ENCODE data around the gene GFOD1.
"Not testable (repeated sequence)": the region's sequence is repeated elsewhere in the genome, so short reads cannot be mapped to it uniquely, and the experiment has no call there.

GFOD1 gene

DNA sequence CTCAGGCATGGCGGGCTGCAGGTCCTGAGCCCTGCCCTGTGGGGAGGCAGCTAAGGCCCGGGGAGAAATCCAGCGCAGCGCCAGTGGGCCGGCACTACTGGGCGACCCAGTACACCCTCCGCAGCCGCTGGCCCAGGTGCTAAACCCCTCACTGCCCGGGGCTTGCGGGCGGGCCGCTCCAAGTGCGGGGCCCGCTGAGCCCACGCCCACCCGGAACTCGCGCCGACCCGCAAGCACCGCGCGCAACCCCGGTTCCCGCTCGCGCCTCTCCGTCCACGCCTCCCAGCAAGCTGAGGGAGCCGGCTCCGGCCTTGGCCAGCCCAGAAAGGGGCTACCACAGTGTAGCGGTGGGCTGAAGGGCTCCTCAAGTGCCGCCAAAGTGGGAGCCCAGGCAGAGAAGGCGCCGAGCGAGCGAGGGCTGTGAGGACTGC lies 23.8 kb upstream of the GFOD1 start:
- DNase-seq = not testable (repeated sequence)

DNA sequence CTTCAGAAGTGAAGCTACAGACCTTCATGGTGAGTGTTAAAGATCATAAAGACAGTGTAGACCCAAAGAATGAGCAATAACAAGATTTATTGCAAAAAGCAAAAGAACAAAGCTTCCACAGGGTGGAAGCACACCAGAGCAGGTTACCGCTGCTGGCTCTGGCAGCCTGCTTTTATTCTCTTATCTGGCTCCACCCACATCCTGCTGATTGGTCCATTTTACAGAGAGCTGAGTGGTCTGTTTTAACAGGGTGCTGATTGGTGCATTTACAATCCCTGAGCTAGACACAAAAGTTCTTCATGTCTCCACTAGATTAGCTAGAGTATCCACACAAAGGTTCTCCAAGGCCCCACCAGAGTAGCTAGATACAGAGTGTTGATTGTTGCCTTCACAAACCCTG lies 23.0 kb upstream of the GFOD1 start:
- not testable (repeated sequence) for DNase-seq

DNA sequence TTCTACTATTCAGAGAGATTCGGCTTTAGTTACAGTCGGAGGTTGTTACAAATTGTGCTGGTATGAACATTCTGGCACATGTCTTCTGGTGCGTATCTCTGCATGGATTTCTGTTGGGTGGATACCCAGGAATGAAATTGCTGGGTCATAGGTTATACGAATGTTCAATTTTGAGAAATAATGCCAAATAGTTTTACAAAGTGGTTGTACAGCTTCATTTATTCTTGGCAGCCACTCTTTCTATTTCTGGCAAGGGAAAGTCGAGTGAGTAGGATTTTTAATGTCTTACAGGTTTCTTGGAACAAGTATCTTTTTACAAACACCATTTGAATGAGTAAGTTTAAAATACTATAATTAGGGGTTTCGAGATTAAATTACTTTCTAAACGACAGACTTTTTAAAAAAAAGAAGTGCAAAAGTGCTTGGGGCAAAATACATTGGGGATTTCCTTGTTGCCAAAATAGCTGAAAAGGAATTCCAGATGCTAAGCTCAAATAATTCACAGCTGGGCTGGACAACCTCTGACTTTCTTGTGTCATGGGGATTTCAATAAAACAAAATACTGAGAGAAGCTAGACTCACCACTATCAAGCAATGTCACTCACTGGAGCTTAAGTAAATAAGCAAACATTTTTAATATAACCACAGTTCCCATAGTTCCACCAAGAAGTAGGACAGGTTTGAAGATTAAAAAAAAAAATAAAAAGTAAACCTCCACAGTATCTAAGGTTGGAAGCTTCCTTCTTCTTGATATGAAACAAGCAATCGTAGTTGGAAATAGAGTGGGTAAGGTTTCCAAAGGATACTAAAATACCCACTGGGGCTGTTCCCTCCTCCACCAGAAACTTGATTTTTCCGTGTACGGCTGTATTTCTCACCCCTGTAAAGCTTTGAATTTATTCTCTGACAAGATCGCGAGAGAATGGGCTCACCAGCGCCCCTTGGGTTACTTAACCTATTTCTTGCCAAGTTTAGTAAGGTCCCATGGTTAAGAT lies 21.6 kb upstream of the GFOD1 start:
- no peak for DNase-seq

DNA sequence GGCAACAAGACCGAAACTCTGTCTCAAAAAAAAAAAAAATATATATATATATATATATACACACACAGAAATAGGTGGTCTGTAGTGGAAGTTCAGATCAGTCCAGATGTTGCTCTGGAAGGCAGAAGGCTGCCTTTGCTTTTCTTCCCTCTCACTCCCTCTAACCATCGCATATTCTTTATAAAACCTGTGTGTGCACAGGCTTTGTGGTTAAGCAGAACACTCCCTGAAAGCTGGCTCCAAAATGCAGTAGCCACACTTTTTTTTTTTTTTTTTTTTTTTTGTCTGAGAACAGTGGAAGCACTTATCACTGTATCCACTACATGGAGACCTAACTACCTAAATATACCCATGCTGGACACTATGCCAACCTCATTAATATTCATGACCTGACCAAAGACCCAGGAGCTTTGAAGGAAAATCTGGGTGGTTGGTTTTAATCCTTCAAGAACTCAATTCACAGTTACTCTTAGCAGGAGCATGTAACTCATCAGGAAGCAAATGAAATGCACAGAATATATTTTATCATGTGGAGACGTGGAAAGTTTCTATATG lies 20.0 kb upstream of the GFOD1 start:
- DNase-seq = no peak

DNA sequence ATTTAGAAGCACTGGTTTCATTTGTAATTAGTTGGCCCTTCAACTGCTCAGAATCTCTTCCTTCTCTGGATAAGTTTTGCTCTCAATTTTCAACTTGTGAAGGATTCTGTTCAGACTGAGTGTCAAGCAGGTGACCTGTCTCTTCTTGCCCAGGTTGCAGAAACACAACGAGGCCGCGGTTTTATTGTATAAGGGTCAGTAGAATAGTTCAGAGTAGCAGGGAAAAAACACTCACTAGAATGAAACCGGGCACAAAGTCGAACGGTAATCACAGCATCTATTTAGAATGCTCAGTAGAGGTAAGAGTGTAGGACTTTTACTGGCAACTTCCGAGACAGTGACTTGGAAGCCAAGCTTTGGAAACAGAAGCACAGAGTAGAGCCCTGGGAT lies 17.9 kb upstream of the GFOD1 start:
- no peak for DNase-seq

DNA sequence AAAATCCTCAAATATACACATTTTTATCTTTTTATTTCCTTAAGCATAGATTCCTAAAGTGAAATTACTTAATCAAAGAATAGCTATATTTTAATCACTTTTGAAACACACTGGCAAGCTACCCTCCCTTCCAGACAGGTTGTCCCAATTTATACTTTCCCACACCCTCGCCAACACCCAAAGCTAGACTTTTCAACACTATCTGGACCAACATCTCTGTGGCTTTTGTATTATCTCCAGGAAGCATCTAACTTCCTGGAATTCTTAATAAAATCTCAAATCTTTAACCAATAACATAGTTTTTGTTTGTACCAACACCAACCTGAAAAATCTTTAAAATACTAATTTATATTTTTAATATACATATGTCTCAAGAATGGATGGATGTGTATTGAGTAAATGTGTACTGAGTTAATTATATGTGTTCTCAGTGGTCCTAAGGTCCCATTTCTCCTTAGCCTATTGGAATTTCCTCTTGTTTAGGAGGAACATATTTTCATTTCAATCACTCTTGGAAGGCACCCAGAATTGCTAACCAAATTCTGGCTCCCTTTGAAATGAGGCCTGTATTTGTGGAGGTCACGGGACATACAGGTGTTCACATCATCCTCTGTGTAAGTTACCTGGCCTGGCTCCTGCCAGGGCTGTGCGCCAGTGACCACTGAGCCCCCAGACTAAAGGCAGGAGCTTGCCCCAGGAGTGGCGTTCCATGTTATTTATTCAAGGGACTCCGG lies 17.4 kb upstream of the GFOD1 start:
- no peak for DNase-seq

DNA sequence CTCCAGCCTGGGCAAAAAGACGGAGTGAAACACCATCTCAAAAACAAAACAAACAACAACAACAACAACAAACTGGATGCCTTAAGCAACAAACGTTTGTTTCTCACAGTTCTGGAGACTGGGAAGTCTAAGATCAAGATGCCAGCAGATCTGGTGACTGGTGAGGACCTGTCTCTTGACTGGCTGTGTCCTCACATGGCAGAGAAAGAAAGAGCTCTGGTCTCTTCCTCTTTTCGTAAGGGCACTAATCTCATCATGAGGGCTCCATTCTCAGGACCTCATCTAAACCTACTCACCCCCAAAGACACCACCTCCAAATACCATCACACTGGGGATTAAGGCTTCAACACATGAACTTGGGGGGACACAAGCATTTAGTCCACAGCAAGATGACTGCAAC lies 13.5 kb upstream of the GFOD1 start:
- DNase-seq = no peak

DNA sequence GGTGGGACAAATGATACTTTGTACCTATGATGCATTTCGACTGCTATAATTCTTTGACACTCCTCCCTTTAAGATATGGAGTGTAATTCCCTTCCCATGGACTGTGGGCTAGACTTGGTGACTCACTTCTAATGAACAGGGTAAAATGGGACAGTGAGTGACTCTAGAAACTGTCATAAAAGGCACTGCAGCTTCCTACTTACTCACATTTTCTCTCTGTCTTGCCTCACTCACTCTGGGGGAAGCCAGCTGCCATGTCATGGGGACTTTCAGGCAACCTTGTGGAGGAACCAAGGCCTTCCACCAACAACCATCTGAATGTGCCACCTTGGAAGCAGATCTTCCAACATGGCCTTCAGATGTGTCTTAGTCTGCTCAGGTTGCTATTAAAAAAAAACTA lies 12.9 kb upstream of the GFOD1 start:
- DNase-seq = no peak

DNA sequence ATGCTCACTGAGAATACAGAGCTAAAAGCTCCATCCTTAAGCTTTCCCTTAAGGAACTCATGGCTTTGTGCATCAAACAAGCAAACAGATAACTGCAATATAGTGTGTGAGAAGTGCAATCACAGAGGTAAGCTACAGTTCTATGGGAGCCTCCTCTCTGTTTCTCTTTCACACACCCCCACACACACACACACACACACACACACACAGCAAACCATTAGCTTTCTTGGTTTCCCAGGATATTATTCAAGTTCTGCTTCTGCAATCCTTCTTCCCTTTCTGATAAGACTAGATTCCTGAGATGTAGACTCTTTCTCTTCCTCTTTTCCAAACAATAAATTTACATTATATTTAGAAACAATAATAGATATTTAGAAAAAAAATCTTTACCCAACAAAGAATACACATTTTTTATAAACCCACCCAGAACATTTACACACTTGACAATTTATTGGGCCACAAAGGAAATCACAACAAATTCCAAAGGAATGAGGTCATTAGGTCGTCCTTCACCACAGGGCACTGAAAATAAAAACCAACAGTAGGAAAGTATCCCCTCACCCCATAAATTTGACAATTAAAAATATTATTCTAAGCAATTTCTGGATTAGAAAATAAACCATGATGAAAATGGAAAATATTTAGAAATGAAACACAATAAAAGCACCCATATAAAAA lies 9.3 kb upstream of the GFOD1 start:
- DNase-seq = no peak

DNA sequence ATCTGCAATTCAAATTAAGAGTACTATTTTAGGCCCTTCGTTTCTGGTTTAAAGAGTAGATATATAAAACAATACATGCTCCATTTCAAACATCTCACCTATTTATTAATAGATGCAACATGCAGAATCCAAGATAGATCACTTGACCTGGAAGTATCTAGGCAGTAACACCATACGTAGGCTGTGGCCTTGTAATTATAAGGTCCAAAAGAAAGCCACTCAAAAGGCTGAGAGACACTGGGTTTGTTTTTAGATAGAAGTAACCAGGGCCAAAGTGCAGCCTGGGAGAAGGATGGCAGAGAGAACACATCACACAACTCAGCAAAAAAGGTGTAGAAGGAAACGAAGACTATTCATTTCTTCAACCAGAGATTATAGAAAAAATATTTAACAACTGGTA lies 8.4 kb upstream of the GFOD1 start:
- no peak for DNase-seq

DNA sequence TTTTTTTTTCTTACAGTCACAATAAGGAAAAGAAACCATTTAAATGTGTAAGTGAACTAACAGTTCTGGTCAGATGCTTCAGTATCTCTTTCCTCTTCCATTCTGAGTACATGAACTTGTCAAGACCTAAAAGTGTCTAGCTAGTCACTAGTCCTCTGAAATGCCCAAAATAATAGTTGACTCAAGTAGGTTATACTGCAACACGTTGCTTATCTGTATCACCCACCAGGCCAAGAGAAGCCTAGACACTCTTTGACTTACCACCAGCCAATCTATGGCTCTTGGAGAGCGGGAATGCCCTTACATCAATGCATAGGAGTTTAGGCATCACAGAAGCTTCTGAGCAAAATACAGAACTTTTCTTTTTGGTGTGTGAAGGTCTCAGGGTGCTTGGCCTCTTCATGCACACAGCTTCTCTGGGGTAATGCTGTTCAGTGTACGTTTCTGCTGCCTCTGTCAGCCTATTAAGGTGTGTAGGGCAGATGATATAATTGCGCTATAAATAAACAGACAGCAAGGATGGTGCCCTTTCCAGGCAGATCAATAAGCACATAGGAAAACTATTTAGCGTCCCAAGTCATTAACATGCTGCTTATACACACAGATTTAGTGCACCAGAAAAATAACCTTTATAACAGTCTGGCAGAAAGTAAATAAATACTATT lies 7.8 kb upstream of the GFOD1 start:
- no peak for DNase-seq

DNA sequence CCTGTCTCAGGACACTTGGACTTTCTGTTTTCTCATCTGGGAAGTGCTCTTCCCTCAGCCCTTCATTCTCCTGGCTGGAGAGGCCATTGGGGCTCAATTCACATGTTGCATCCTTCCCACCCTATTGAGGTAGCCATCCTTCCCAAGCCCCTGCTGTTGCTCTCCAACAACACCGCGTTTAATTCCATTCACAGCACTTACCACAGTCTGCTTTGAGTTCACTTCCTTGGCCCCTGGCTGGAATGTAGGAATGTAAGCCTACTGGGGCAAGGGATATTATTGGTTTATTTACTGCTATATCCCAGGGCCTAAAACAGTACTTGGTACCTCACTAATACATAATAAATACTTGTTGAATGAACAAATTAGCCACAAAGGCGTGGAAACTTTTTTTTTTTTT lies 6.7 kb upstream of the GFOD1 start:
- DNase-seq = no peak

DNA sequence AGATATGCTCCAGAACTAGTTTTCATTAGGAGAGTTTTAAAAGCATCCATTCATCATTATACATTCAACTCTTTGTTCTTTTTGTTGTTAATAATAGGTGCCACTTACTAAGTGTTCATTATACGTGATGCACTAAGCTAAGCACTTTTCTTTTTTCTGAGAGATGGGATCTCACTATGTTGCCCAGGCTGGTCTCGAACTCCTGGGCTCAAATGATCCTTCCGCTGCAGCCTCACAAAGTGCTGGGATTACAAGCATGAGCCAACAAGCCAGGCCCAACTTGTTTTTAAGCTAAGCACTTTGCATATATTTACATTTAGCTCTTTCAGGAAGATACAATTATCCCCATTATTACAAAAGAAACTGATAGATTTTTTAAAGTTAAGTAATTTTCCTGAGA lies 5.7 kb upstream of the GFOD1 start:
- DNase-seq = no peak

DNA sequence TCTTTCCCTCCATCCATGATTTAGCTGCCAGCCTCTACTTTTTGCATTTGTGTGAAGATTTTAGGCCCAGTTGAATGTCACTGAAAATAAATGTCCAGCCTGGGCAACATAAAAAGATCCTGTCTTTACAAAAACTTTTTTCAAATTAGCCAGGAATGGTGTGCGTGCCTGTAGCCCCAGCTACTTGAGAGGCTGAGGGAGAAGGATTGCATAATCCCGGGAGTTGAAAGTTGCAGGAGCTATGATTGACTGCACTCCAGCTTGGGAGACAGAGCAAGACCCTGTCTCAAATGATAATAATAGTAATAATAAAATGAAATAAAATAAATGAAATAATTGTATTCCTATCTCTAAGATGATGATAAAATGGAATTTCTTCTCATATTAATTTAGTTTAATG lies 5.0 kb upstream of the GFOD1 start:
- no peak for DNase-seq

DNA sequence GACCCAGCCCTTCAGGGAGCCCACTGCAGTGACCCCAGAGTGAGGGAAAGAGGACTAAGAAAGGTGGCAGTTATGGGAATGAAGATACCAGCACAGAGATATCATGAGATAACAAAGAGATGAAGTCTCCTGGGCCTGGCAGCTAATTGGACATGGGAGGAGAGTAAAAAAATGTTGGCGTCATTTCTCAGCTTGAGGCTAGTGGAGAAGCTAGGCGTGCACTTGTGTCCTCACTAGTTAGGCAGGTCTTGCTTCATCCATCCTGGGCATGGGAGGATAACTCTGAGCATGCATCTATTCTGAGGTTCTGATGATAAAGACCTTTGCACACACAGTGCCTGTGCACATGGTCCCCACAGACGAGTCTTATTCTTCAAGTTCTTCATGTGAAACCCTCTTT lies 4.1 kb upstream of the GFOD1 start:
- no peak for DNase-seq

DNA sequence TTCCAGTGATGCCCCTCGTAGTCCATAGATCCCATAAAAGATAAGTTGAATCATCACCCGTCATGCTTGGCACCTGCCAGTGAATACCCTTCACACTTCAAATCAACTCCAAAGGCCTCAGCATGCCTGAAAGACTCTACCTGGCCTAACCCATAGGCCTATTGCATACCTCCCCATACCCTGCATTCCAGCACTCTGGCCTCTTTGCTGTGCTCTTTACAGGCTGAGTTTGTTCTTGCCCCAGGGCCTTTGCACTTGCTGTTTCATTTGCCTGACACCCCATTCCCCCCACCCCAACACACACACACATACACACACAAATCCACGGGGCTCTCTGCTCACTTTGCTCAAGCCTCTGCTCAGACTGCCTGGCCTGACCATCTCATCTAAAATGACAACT lies 3.0 kb upstream of the GFOD1 start:
- DNase-seq = no peak

DNA sequence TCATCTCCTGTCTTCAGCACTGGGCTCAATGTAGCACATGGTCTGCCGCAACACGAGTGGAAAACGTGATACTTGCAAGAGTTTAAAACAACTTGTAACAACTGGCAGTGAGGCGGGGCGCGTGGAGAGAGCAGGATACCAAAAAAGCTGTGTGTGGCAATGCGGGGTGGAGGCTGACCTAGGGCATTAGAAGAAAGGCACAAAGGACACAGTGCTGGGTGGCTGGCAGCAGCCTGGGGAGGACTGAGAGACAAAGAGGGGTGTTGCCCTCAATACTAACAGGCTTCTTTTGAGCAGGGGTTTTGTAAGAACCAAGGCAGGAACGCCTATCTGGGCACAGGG lies 1.5 kb upstream of the GFOD1 start:
- DNase-seq = no peak

DNA sequence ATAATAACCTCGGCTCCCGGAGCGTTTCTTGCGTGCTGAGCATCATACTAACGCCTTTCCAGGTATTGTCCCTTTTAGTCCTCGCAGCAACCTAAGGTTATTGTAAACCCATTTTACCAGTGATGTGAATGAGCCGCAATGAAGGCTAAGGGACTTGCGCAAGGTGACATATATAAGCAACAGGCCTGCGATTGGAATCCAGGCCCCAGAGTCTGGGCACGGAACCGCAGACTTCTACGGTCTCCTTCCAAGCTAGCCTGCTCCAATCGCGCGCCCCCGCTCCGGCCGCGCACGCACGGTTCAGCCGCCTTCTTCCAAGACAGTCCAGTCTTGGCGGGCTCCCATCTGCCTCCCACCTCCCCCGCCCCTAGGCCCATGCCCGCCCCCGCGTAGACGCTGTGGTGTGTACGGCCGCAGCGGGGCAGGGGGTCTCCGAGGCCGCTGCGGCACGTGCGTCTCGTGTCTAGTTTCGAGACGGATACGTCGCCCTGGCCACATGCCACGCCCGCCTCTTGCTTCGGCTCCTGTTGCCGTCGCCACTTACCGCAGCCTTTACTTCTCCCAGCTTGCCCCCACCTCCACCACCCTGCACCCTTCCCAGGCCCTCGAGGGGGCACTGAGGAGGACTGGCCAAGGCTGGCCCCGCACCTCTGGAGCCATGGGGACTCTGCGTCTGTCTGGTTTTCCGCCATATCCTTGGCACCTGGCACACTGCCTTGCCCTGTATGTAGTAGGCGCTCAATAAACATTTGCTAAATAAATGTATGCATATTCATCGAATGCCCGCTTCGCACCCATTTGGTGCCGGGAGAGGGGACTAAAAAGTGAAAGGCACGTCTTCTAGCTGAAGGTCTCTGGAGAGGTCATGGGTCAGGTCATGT lies 855 bp upstream of the GFOD1 start:
- DNase-seq = peak in 4 of 6 experiments; percentile 6 to 45 (median 22)

DNA sequence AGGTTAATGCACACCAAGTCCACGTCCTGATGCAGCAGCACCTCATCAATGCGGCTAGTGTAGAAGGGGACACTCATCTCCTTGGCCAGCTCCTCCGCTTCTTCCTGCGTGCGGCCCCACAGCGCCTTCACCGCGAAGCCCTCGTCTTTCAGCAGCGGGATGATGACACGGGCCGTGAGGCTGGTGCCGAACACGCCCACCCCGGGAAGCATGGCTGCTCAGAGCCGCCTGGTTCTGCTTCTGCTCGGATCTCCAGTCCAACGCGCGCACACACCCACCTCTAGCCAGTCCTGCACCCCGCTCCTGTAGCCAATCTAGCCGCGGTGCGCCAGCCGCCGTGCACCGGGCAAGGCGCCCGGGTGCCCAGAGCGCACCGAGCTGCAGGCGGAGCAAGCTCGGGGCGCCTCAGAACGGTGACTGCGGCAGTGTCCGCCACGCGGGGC lies 700 bp downstream of the GFOD1 start:
- DNase-seq = peak in 5 of 6 experiments; percentile 23 to 62 (median 47)

DNA sequence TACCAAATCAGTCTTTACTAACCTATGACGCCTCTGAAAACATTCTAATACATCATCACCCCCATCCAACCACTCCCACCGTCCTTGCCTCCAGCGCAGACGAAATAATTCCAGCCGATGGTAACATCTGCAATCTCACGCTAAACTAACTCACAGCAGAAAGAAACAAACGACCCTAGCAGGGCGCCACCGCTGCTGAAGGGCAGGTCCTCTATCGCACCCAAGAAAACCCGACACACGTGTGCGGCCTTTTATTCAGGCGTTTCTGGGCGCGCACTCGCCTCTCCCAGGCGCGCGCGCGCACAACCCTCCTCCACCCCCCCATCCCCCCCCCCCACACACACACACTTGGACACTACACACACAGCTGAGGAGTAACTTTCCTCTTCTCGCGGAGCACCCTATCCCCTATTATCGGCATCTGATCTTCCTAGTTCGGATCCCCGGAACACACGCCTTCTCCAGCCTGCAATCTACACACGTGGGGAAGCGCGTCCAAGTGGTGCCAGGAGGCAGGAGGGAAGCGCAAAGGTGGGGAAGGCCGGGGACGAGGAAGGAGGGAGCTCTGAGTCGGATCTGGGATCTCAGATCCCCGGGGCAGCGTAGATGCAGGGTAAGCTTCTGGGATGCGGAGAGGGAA lies 1.4 kb downstream of the GFOD1 start:
- peak in 1 of 6 experiments; percentile 8 for DNase-seq

DNA sequence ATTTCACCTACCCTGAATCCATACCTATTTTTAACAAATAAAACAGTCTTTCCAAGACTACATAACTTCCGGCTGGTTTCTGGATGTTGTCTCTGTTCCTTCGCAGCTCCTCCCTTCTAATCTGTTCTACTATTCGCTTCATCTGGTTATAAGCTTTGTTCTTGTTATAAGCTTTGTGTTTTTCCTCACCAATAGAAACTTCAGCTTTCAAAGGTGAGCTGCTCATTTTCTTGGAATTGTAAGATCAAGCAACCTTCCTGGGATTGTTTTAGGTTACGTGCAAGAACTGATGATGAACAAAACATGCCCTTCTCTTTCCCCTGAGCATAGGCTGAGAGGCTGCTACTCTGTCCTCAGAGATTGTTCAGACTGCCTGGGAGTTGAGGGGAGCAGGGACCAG lies 2.1 kb downstream of the GFOD1 start:
- no peak for DNase-seq
